ENCODE data around the gene NRP2.

The NRP2 gene

DNA sequence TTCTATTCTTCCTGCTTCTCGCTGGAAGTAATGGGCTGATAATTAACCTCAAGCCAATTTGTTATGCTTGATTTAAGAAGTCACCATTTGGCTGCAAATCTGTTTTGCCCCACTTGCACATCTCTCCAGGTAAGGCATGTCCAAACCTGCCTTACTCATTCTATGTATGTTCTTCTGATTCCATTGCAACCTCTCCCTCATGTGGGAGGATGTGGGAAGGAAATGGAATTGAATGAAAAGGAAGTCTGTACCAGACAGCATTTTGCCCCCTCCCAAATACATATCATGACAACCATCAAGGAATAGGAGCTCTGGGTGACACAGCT is 131.7 kb downstream of the NRP2 start:
- no peak for DNase-seq

DNA sequence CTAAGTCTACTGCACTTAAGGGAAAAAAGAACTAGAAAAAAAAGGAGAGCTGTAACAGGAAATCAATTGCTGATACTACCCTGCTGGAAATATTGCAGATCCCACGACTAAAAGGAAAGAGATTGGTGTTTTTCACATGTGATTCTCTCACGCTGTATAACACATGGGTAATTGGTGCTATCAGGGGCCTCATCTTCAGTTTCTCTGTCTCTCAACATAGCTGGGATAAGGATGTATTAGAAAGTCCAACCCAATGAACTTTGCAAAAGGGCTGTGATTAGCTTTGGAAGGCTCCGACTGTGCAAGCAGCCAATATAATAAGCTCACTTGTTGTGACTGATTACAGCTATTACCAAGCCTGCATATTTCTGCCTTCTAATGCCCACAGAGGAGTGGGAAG is 133.4 kb downstream of the NRP2 start:
- no peak for DNase-seq

DNA sequence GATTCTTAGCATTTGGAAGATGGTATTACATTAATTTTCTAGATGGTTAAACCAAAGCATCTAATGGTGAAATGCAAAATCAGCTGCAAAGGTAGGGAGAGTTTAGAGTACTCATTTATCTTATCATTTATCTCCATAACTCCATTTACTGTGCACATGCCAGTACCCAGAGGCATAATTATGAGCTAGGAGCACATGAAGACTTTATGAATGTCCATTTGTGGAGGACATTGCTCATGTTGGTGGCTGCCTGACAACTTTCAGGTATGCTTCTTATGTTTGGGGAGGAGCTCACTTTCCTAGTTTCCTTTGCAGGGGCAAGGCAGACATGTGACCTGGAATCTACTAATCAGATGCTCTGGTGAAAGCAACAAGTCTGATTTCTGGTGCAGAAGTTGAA is 134.0 kb downstream of the NRP2 start:
- no peak for DNase-seq

DNA sequence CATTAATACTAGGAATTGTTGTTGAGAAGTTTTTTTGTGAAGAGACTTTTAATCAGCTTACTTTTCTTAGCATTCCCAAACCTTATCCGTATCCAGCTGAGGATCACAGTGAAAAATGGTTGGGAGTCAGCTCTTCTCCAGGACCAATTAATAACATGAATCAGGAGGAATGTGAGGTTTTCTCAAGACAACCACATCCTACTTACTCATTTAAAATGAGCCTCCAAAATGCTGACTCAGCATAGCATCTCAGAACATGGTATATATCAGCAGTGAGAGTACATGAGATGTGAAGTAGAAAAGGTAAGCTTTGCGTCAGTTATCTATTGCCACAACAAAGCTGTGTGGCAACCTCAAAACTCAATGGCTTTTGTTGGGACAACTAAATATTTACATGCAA is 140.3 kb downstream of the NRP2 start:
- DNase-seq = no peak

DNA sequence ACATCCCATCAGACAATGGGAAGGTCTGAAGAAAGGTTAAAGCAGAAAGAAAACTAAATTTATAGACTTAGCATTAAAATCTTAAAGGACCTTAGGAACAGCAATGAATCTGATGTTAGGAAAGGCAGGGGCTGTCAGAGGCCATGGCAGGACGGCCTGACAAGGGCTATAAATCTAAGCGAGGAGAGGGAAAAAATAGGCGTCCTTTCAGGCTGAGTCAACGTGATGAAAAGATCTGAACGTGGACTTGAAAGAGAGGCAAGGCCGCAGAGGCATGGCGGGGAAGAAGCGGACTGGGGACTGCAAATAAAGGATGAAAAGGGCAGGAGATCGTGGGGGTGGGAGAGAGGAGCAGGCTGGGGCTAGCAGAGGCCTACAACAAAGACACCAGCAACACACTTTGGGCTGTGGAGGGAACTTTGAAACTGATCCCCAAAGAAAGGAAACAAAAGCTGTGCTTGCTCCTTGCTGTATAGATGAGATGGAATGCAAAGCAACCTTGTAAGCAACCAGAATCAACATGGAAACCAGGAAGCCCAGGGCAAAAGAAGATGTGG is 145.6 kb downstream of the NRP2 start:
- DNase-seq = no peak

DNA sequence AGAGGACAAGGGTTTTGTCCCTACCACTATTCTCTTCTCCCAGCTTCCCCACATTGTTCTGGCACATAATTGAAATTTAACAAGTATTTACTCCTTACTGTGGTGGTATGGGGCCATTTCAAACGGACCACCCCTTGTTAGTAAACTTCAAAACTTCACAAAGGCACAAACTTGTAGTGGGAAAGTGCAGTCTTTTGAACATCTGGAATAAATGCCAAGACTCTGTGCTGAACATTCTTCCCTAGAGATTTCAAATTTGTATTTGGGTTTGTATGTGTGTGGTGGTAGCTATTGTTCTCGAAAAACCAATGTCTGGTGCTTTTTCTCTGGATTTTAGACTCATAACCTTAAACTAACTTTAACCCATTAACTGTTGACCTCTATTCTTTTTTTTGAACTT is 151.6 kb downstream of the NRP2 start:
- no peak for DNase-seq

DNA sequence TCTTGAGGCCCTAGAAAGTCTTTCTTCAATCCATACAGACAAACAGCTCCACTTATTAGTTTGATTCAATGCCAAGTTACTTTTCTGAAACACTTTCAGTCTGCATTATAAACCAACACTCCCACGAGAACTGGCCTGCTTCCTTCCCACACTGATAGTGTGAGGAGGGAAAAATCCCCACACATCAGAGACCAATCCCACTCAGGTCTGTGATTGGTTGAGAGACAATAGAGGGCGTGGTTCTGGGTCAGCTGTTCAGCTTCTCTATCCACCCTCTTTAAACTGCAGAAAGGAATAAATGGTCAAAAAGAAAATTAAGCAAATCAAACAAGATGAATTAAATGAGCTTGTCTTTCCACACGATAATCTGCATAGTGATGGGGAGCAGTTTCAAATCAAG is 152.5 kb downstream of the NRP2 start:
- DNase-seq = no peak

DNA sequence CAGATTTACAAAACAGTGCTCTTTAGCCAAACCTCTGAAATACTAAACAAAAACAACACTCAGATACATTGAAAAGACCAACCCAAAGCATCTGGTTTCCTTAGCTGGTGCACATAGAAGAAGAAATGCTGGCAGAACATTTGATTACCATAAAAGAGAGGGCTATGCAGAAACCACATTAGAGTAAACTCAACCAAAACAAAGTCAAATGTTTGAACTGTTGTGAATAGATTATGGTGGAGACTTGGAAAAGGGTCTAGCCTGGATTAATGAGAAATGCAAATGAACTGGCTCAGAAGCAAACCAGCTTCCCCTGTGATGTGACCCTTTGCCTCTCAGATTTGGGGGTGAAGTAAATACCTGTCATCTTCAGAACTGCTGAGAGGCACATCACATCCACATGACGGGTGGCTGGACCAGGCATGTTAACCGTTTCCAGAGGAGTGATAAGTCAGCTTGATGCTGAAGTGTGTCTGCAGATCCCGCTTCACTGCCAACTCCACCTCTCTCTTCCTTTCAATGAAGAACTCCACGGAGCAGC is 153.0 kb downstream of the NRP2 start:
- DNase-seq = no peak

DNA sequence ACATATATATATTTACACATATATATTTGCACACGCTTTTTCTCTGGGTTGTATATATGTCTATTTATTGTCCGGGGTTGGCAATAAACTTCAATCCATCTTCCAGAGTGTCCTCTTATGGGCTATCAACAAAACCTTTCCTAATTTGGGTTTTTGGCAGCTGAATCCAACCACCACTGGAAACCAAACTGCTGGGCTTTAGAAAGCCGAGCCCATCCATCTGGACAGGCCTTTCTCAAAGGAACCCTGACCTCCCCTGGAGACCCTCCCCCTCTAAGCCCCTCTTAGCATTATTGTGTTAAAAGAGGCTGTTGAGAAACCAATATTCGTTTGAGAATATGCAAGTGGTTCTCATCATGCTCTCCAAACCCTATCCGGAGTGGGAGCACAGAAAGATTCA is 153.6 kb downstream of the NRP2 start:
- no peak for DNase-seq

DNA sequence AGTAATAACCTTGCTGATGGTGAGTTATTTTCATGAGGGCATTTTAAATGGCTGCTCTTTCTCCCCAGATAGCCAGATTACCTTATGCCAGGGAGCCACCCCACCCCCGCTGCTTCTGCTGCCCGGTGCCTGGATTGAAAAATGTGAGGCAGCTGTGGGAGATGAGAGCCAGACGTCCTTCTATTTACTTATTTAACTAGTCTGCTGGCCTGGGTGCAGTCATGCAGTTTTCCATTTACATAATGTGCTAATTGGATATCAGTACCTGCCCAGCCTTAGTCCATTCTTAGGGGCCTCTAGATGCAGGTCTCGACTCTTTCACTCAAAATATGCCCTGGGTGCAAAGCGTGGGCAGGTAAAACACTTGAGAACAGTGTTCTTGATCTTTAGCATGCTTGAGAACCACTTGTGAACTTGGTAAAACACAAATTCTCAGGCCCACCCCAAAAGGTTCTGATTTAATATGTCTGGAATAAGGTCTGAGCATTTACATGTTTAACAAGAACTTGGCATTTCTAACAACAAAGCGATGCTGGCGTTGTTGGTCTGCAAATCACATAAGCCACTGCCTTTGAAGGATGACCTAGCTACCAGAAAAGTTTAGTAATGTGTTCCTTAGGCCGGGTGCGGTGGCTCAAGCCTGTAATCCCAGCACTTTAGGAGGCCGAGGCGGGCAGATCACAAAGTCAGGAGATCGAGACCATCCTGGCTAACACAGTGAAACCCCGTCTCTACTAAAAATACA is 154.3 kb downstream of the NRP2 start:
- no peak for DNase-seq

DNA sequence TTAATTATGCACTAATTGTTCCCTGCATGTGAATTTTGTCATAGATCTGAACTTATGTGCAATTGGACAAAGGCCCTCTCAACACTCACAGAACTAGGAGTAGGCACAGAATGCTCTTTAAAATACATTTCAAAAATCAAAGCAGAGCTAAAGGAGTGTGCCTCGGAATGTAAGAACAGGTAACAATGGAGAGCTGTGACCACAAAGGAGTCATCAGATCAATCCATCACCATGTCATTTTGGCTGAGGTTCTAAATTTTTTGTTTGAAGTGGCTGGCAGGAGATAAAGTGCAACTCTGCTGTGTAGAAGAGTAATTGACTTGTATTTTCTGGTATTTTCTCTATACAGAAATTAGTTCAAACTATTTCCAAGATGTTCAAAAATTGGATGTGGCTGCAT is 155.4 kb downstream of the NRP2 start:
- DNase-seq = no peak

DNA sequence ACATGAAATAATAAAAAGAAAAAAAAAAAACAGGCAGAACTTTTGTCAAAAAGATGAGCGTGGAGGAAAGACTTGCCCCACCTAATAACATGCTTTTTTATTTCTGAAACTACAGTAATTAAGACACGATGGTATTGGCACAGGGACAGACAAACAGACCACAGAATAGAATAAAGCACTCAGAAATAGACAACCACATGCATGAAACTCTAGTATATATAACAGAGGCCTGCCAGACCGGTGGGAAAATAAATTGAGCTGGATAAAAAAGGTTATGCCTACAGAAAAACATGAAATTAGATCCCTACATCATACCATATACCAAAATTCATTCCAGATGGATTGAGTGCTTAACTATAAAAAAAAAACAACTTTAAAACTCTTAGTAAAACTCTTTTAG is 163.1 kb downstream of the NRP2 start:
- no peak for DNase-seq
